AG04450 (cell line): ENCODE measurements around the gene VPS4B. TPM values are rescaled to one million over a fixed set of nuclear protein-coding genes. Genes with fewer than 3 reads are reported as not detected.
"Not testable (repeated sequence)": the region's sequence is repeated elsewhere in the genome, so short reads cannot be mapped to it uniquely, and the experiment has no call there.

Source experiments
- CTCF ChIA-PET: fragments of 300-600, 350-600 bp; formaldehyde crosslinking; extraction: SDS; loops from one replicate; lab custom pipeline; 2022; ENCODE audit warnings: antibody characterized with exemption, inconsistent platforms; lab: Charles Lee
- POLR2A ChIA-PET: fragments of 350-600 bp; formaldehyde crosslinking; extraction: SDS; loops from one replicate; lab custom pipeline; 2021; ENCODE audit warnings: antibody characterized with exemption, inconsistent platforms; lab: Yijun Ruan, JAX
- DNase-seq: peaks from one replicate; pipeline ENCODE4 v3.0.0-alpha.2; 2011; ENCODE audit warnings: low read depth, low spot score
- H3K27ac ChIP-seq: one replicate; pipeline ENCODE4 v1.5.1; 2012; ENCODE audit warnings: low read depth, low read length, control low read depth
- H3K27me3 ChIP-seq: one replicate; pipeline ENCODE4 v1.6.0; 2012; ENCODE audit warnings: low read length; ENCODE audit not compliant: control insufficient read depth, insufficient read depth
- H3K4me3 ChIP-seq: 2 replicates; pipeline ENCODE4 v1.5.1; 2011; ENCODE audit warnings: mild to moderate bottlenecking, low read depth, low read length, control low read depth
- H3K9me3 ChIP-seq: 2 replicates; pipeline ENCODE4 v1.5.1; 2012; ENCODE audit warnings: low read length; ENCODE audit not compliant: control insufficient read depth, insufficient read depth
- CTCF ChIP-seq: IDR thresholded peaks from 2 replicates; pipeline ENCODE4 v1.5.1; 2011; ENCODE audit warnings: low read depth, low read length, control low read depth, inconsistent platforms
- polyA plus RNA-seq: library from polyadenylated mRNA; depleted of rRNA; stranded (reverse); fragments of >200 nt; gene quantifications from 2 replicates; pipeline ENCODE4 v1.2.3, GENCODE V29; 2011

The VPS4B gene
- polyA plus RNA-seq, 1 experiment, result 34.3 TPM

GRCh38 chr18:63464434-63464833 lies 42.2 kb upstream of the VPS4B start:
- CTCF ChIA-PET, result interaction anchor here (1.2 kb wide), 1 partner anchor 25 kb away, joined by 9 read pairs; no protein-coding TSS in a partner anchor

GRCh38 chr18:63460414-63460813 lies 38.1 kb upstream of the VPS4B start:
- Histone ChIP-seq H3K27ac (no peak overlapping the region), H3K4me3 (no peak overlapping the region), H3K9me3 (no peaks in the 10 kb centered on the region), H3K27me3 (peaks cover 2% of the 10 kb centered on the region)
- no peak for TF ChIP-seq CTCF
- DNase-seq, result no peak
- POLR2A ChIA-PET, result no interaction called here
- CTCF ChIA-PET, result no interaction called here

More at GRCh38 chr18:63464434-63464833, 42.2 kb upstream of the VPS4B start:
- no peak for DNase-seq
- H3K9me3 ChIP-seq, result no peaks in the 10 kb centered on the region
- H3K4me3 ChIP-seq, result no peak overlapping the region
- POLR2A ChIA-PET, result no interaction called here
- no peak overlapping the region for H3K27ac ChIP-seq
- no peak for TF ChIP-seq CTCF
- H3K27me3 ChIP-seq, result peaks cover 2% of the 10 kb centered on the region

GRCh38 chr18:63457977-63458376 lies 35.7 kb upstream of the VPS4B start:
- Histone ChIP-seq H3K27ac (no peak overlapping the region), H3K9me3 (no peaks in the 10 kb centered on the region), H3K4me3 (no peak overlapping the region), H3K27me3 (no peaks in the 10 kb centered on the region)
- TF ChIP-seq CTCF, result no peak
- CTCF ChIA-PET, result interaction anchor here (0.6 to 0.9 kb wide), 2 partner anchors 18 to 19 kb away, joined by 3 to 12 read pairs; no protein-coding TSS in a partner anchor
- DNase-seq, result no peak
- POLR2A ChIA-PET, result no interaction called here

GRCh38 chr18:63454497-63454896 lies 32.2 kb upstream of the VPS4B start:
- no peak for DNase-seq
- H3K27ac ChIP-seq, result no peak overlapping the region
- no peaks in the 10 kb centered on the region for H3K9me3 ChIP-seq
- no peak for TF ChIP-seq CTCF
- no peak overlapping the region for H3K4me3 ChIP-seq
- no peaks in the 10 kb centered on the region for H3K27me3 ChIP-seq
- POLR2A ChIA-PET, result no interaction called here
- CTCF ChIA-PET, result interaction anchor here (0.6 kb wide), 1 partner anchor 51 kb away, joined by 3 read pairs; no protein-coding TSS in a partner anchor

- H3K4me3 ChIP-seq, H3K27me3 ChIP-seq, H3K9me3 ChIP-seq, CTCF ChIA-PET, POLR2A ChIA-PET, H3K27ac ChIP-seq, DNase-seq: not testable (repeated sequence)
Observed at GRCh38 chr18:63452751-63453150, 30.5 kb upstream of the VPS4B start.
